ENCODE data around the gene CPLX1.

CPLX1 gene

GRCh38 chr4:830601-831482 is 4.9 kb upstream of the CPLX1 start:
- no peak for DNase-seq (ENCODE audit: low read depth)
- no peak overlapping the region for H3K4me3 ChIP-seq (ENCODE audit: low read depth, low read length)
- TF ChIP-seq, protein P1, sequence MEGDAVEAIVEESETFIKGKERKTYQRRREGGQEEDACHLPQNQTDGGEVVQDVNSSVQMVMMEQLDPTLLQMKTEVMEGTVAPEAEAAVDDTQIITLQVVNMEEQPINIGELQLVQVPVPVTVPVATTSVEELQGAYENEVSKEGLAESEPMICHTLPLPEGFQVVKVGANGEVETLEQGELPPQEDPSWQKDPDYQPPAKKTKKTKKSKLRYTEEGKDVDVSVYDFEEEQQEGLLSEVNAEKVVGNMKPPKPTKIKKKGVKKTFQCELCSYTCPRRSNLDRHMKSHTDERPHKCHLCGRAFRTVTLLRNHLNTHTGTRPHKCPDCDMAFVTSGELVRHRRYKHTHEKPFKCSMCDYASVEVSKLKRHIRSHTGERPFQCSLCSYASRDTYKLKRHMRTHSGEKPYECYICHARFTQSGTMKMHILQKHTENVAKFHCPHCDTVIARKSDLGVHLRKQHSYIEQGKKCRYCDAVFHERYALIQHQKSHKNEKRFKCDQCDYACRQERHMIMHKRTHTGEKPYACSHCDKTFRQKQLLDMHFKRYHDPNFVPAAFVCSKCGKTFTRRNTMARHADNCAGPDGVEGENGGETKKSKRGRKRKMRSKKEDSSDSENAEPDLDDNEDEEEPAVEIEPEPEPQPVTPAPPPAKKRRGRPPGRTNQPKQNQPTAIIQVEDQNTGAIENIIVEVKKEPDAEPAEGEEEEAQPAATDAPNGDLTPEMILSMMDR (IDR thresholded peaks at IDR 0.05; ENCODE audit: insufficient read depth, low read depth, low read length, missing control alignments): no peak

- TF ChIP-seq, protein P1 (IDR thresholded peaks at IDR 0.05; ENCODE audit: insufficient read depth, low read depth, low read length, missing control alignments): no peak
- H3K4me3 ChIP-seq (ENCODE audit: low read depth, low read length): no peak overlapping the region
These were observed 4.1 kb upstream of the CPLX1 start for GRCh38 chr4:829761-830600.

DNA sequence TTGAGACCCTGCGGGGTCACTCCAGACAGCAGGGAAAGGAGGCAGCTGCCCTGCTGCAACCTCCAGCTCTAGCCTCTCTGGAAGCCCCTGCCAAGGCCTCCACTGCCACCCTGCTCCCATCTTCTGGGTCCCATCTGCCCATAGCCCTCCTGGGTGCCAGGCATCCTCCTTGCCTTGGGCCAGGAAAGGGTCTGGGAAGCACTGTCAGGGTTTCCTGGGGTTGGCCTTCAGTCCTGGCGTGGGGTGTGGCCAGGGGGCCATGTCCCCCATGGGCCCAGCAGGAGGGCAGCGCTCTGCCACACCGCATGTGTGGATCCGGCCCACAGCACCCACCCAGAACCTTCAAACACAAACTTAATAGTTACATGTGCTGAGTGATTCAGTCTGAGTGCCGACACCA is 3.4 kb upstream of the CPLX1 start:
- no peak for DNase-seq (ENCODE audit: low read depth)
- H3K4me3 ChIP-seq (ENCODE audit: low read depth, low read length): no peak overlapping the region
- TF ChIP-seq, protein P1 (IDR thresholded peaks at IDR 0.05; ENCODE audit: insufficient read depth, low read depth, low read length, missing control alignments): no peak

More at GRCh38 chr4:829761-830600, 4.1 kb upstream of the CPLX1 start:
- DNase-seq (ENCODE audit: low read depth): no peak

GRCh38 chr4:828641-829271 is 2.8 kb upstream of the CPLX1 start:
- TF ChIP-seq, protein P1 (IDR thresholded peaks at IDR 0.05; ENCODE audit: insufficient read depth, low read depth, low read length, missing control alignments): no peak
- no peak overlapping the region for H3K4me3 ChIP-seq (ENCODE audit: low read depth, low read length)
- no peak for DNase-seq (ENCODE audit: low read depth)

GRCh38 chr4:827209-828081 is 1.5 kb upstream of the CPLX1 start:
- TF ChIP-seq, protein P1 (IDR thresholded peaks at IDR 0.05; ENCODE audit: insufficient read depth, low read depth, low read length, missing control alignments): no peak
- H3K4me3 ChIP-seq (ENCODE audit: low read depth, low read length): no peak overlapping the region
- no peak for DNase-seq (ENCODE audit: low read depth)
